ENCODE results near the gene TLX1.
"Not testable (repeated sequence)": the region's sequence is repeated elsewhere in the genome, so short reads cannot be mapped to it uniquely, and the experiment has no call there.

The TLX1 gene

DNA sequence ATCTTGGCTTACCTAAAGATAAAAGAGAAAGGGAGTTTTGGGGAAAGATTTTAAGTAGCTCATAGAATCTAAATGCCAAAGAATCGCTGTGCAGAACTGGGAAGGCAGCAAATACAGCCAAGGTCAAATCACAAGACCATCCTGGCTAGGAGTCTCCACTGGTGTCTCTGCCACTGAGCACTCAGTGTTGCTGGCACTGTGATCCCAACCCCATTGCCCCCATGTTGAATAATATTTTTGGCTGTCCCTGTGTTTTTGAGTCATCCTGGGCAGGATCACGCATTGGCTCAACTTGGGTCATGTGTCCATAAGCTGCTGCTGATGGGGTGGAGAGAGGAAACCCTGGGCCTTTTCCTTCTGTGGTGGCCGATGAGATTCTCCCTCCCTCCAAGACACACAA, 21.2 kb downstream of the TLX1 start:
- Histone ChIP-seq H3K27ac (ENCODE audit: low read depth, low read length) (no peak overlapping the region), H2AFZ (ENCODE audit: low read depth, low read length, severe bottlenecking) (no peak overlapping the region), H4K20me1 (ENCODE audit: low read depth, low read length) (no peaks in the 10 kb centered on the region), H3K9ac (ENCODE audit: low read length) (no peak overlapping the region), H3K36me3 (ENCODE audit: low read length) (no peaks in the 10 kb centered on the region), H3K27me3 (ENCODE audit: low read length) (0 out of 2 replicates have a peak, but pooled peaks cover 3% of the 10 kb centered on the region), H3K4me2 (ENCODE audit: low read depth, low read length, poor library complexity, severe bottlenecking) (no peak overlapping the region), H3K9me2 (replicated peaks; ENCODE audit: insufficient read depth, low read length) (no peaks in the 10 kb centered on the region), H3F3A (ENCODE audit: insufficient read depth) (no peaks in the 10 kb centered on the region), H3K79me2 (ENCODE audit: insufficient read depth, low read length) (no peaks in the 10 kb centered on the region), H3K4me3 (ENCODE audit: insufficient read depth, low read length, poor library complexity, severe bottlenecking) (no peak overlapping the region), H3K9me3 (ENCODE audit: insufficient read depth, low read length) (no peaks in the 10 kb centered on the region)
- TF ChIP-seq, protein P1, sequence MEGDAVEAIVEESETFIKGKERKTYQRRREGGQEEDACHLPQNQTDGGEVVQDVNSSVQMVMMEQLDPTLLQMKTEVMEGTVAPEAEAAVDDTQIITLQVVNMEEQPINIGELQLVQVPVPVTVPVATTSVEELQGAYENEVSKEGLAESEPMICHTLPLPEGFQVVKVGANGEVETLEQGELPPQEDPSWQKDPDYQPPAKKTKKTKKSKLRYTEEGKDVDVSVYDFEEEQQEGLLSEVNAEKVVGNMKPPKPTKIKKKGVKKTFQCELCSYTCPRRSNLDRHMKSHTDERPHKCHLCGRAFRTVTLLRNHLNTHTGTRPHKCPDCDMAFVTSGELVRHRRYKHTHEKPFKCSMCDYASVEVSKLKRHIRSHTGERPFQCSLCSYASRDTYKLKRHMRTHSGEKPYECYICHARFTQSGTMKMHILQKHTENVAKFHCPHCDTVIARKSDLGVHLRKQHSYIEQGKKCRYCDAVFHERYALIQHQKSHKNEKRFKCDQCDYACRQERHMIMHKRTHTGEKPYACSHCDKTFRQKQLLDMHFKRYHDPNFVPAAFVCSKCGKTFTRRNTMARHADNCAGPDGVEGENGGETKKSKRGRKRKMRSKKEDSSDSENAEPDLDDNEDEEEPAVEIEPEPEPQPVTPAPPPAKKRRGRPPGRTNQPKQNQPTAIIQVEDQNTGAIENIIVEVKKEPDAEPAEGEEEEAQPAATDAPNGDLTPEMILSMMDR (IDR thresholded peaks at IDR 0.05; ENCODE audit: insufficient read depth, low read length, poor library complexity, severe bottlenecking) = no peak
- TF ChIP-seq EZH2phosphoT487 (conservative IDR thresholded peaks at IDR 0.05; ENCODE audit: low read length) = no peak

DNA sequence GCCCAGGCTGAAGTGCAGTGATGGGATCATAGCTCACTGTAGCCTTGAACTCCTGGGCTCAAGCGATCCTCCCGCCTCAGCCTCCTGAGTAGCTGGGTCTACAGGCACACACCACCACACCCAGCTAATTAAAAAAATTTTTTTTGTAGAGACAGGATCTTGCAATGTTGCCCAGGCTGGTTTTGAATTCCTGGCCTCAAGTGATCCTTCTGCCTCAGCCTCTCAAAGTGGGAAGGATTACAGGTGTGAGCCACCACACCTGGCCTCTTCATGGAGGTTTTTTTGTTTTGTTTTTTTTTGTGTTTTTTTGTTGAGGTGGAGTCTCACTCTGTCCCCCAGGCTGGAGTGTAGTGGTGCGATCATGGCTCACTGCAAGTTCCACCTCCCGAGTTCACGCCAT, 23.4 kb downstream of the TLX1 start:
- H4K20me1 ChIP-seq (ENCODE audit: low read depth, low read length); H2AFZ ChIP-seq (ENCODE audit: low read depth, low read length, severe bottlenecking); H3K79me2 ChIP-seq (ENCODE audit: insufficient read depth, low read length); H3K27ac ChIP-seq (ENCODE audit: low read depth, low read length); H3K36me3 ChIP-seq (ENCODE audit: low read length); H3K9me2 ChIP-seq (replicated peaks; ENCODE audit: insufficient read depth, low read length); H3K9me3 ChIP-seq (ENCODE audit: insufficient read depth, low read length); H3F3A ChIP-seq (ENCODE audit: insufficient read depth); H3K4me2 ChIP-seq (ENCODE audit: low read depth, low read length, poor library complexity, severe bottlenecking); H3K27me3 ChIP-seq (ENCODE audit: low read length); H3K9ac ChIP-seq (ENCODE audit: low read length); H3K4me3 ChIP-seq (ENCODE audit: insufficient read depth, low read length, poor library complexity, severe bottlenecking): not testable (repeated sequence)

DNA sequence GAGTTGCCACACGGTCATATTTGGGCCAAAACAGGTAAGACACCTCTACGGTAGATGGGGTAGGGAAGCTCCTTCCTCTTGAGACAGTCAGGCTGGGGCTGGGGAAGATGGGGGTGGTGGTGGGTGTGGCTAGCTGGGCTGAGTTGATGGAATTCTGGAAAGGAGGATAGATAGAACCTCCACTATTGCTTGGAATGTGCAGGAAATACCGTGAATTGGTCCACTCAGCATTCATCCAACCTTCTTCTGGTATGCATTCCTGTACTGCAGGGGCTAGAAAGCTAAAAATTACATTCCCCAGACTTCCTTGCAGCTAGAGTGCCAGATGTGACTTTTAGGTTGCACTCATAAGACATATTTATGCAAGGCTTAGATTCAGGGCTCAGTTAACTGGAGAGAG, 24.8 kb downstream of the TLX1 start:
- Histone ChIP-seq H3K4me3 (ENCODE audit: insufficient read depth, low read length, poor library complexity, severe bottlenecking) (no peak overlapping the region), H2AFZ (ENCODE audit: low read depth, low read length, severe bottlenecking) (no peak overlapping the region), H3K9me2 (replicated peaks; ENCODE audit: insufficient read depth, low read length) (no peaks in the 10 kb centered on the region), H4K20me1 (ENCODE audit: low read depth, low read length) (no peaks in the 10 kb centered on the region), H3K4me2 (ENCODE audit: low read depth, low read length, poor library complexity, severe bottlenecking) (no peak overlapping the region), H3K27me3 (ENCODE audit: low read length) (no peaks in the 10 kb centered on the region), H3K27ac (ENCODE audit: low read depth, low read length) (no peak overlapping the region), H3K9ac (ENCODE audit: low read length) (no peak overlapping the region), H3K36me3 (ENCODE audit: low read length) (no peaks in the 10 kb centered on the region), H3K79me2 (ENCODE audit: insufficient read depth, low read length) (no peaks in the 10 kb centered on the region), H3K9me3 (ENCODE audit: insufficient read depth, low read length) (no peaks in the 10 kb centered on the region), H3F3A (ENCODE audit: insufficient read depth) (no peaks in the 10 kb centered on the region)
- TF ChIP-seq, protein P1 (IDR thresholded peaks at IDR 0.05; ENCODE audit: insufficient read depth, low read length, poor library complexity, severe bottlenecking) = no peak
- no peak for TF ChIP-seq EZH2phosphoT487 (conservative IDR thresholded peaks at IDR 0.05; ENCODE audit: low read length)

DNA sequence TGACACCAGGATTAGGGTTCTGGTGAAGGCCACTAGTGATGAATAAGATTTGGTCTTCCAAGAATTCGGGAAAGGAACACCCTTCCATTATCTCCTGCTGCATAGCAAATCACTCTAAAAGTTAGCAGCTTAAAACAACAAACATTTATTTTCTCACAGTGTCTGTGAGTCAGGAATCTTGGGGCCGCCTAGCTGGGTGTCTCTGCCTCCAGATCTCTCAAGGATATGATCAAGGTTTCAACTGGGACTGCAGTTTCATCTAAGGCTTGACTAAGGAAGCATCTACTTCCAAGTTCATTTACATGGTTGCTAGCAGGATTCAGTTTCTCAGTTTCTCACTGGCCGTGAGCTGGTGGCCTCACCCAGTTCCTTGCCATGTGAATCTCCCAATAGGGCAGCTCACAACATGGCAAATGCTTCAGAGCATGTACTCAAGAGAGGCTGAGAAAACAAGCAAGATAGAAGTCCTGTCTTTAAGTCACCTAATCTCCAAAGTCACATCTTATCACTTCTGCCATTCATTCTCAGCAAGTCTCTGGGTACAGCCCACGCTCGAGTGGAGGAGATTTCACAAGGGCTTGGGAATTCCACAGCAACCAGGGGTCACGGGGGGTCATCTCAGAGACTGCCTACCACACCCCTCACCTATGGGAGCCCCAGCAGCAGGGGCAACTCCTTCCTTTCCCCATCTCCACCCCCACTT, 26.8 kb downstream of the TLX1 start:
- Histone ChIP-seq H3K36me3 (ENCODE audit: low read length) (no peaks in the 10 kb centered on the region), H3F3A (ENCODE audit: insufficient read depth) (no peaks in the 10 kb centered on the region), H3K9me2 (replicated peaks; ENCODE audit: insufficient read depth, low read length) (no peaks in the 10 kb centered on the region), H3K27me3 (ENCODE audit: low read length) (no peaks in the 10 kb centered on the region), H2AFZ (ENCODE audit: low read depth, low read length, severe bottlenecking) (no peak overlapping the region), H3K9ac (ENCODE audit: low read length) (no peak overlapping the region), H3K9me3 (ENCODE audit: insufficient read depth, low read length) (no peaks in the 10 kb centered on the region), H3K4me2 (ENCODE audit: low read depth, low read length, poor library complexity, severe bottlenecking) (no peak overlapping the region), H4K20me1 (ENCODE audit: low read depth, low read length) (no peaks in the 10 kb centered on the region), H3K4me3 (ENCODE audit: insufficient read depth, low read length, poor library complexity, severe bottlenecking) (no peak overlapping the region), H3K27ac (ENCODE audit: low read depth, low read length) (no peak overlapping the region), H3K79me2 (ENCODE audit: insufficient read depth, low read length) (no peaks in the 10 kb centered on the region)
- TF ChIP-seq, protein P1 (IDR thresholded peaks at IDR 0.05; ENCODE audit: insufficient read depth, low read length, poor library complexity, severe bottlenecking) = no peak
- TF ChIP-seq EZH2phosphoT487 (conservative IDR thresholded peaks at IDR 0.05; ENCODE audit: low read length) = no peak

Data from SU-DHL-6 (cell line).